PFSK-1 (cell line): Measurements from ENCODE around the gene CIAO2B.

Experiments used
- FOXP2 ChIP-seq: optimal IDR thresholded peaks from 2 replicates; pipeline ENCODE3; 2011; ENCODE audit warnings: borderline replicate concordance, control low read depth, inconsistent platforms; ENCODE audit not compliant: insufficient read depth; ENCODE audit errors: extremely low read length, extremely low read depth
- POLR2AphosphoS5 ChIP-seq: IDR thresholded peaks from 2 replicates; pipeline ENCODE4 v1.6.1; 2012; ENCODE audit warnings: low read depth, mild to moderate bottlenecking, control low read depth, low read length, moderate library complexity
- REST ChIP-seq, 2 experiments: IDR thresholded peaks; 2 replicates each; pipeline versions ENCODE4 v1.6.1 to v1.8.0; 2011 to 2012; ENCODE audit warnings: low read depth in 2 of 2, low read length in 2 of 2, control low read depth in 1 of 2, inconsistent platforms in 1 of 2, mild to moderate bottlenecking in 1 of 2, moderate library complexity in 1 of 2; ENCODE audit not compliant: insufficient read depth in 1 of 2
- SIN3A ChIP-seq: IDR thresholded peaks from 2 replicates; pipeline ENCODE4 v1.6.1; 2012; ENCODE audit warnings: mild to moderate bottlenecking, low read length, moderate library complexity, borderline replicate concordance; ENCODE audit not compliant: insufficient read depth
- TAF1 ChIP-seq: IDR thresholded peaks from 2 replicates; pipeline ENCODE4 v1.6.1; 2012; ENCODE audit warnings: low read length, control low read depth, borderline replicate concordance; ENCODE audit not compliant: insufficient read depth

The CIAO2B gene

GRCh38 chr16:66931665-66932064 lies 2.5 kb downstream of the CIAO2B start:
- no peak for TF ChIP-seq TAF1
- no peak for TF ChIP-seq POLR2AphosphoS5
- no peak for TF ChIP-seq REST (IDR thresholded peaks at IDR 0.05; ENCODE audit: insufficient read depth in 1 of 2, low read depth in 2 of 2, low read length in 2 of 2)
- no peak for TF ChIP-seq FOXP2
- no peak for TF ChIP-seq SIN3A

- TF ChIP-seq REST (IDR thresholded peaks at IDR 0.05; ENCODE audit: insufficient read depth in 1 of 2, low read depth in 2 of 2, low read length in 2 of 2) (no peak), FOXP2 (no peak), POLR2AphosphoS5 (no peak), SIN3A (no peak), TAF1 (no peak)
These were observed 4.0 kb downstream of the CIAO2B start for GRCh38 chr16:66930189-66930588.

- no peak for TF ChIP-seq POLR2AphosphoS5
- TF ChIP-seq REST (IDR thresholded peaks at IDR 0.05; ENCODE audit: insufficient read depth in 1 of 2, low read depth in 2 of 2, low read length in 2 of 2) = no peak
- no peak for TF ChIP-seq SIN3A
- TF ChIP-seq TAF1 = no peak
- TF ChIP-seq FOXP2 = no peak
These were observed 5.4 kb downstream of the CIAO2B start for GRCh38 chr16:66928702-66929388.

GRCh38 chr16:66927918-66928649 lies 6.1 kb downstream of the CIAO2B start:
- TF ChIP-seq FOXP2 (no peak), SIN3A (no peak), TAF1 (no peak), REST (IDR thresholded peaks at IDR 0.05; ENCODE audit: insufficient read depth in 1 of 2, low read depth in 2 of 2, low read length in 2 of 2) (no peak), POLR2AphosphoS5 (no peak)

- TF ChIP-seq REST (IDR thresholded peaks at IDR 0.05; ENCODE audit: insufficient read depth in 1 of 2, low read depth in 2 of 2, low read length in 2 of 2) (no peak), POLR2AphosphoS5 (no peak), SIN3A (no peak), FOXP2 (no peak), TAF1 (no peak)
These were observed 7.2 kb downstream of the CIAO2B start for GRCh38 chr16:66926961-66927436.
